ENCODE results near the gene SH3D21. TPM values are rescaled to one million over a fixed set of nuclear protein-coding genes. Genes with fewer than 3 reads are reported as not detected.

SH3D21 gene
- total and polyA plus RNA-seq, 2 donors (not counting 1 experiment from before 2014, with no cell fraction given): 0.49 to 1.8 TPM

GRCh38 chr1:36322786-36323635, 16.8 kb downstream of the SH3D21 start:
- POLR2A ChIA-PET: interaction anchor here (0.7 to 1.2 kb wide), 5 partner anchors 8 to 392 kb away, joined by 3 to 6 read pairs (median 3); partner anchors contain the start of gene SH3D21
- no peak overlapping the region for H3K27ac ChIP-seq (ENCODE audit: low read length in 2 of 2)
- TF ChIP-seq CTCF (IDR thresholded peaks at IDR 0.05): no peak
- TF ChIP-seq EZH2 (IDR thresholded peaks at IDR 0.05; ENCODE audit: borderline replicate concordance, insufficient read depth, low read depth, low read length, poor library complexity, severe bottlenecking): no peak
- H3K4me1 ChIP-seq (ENCODE audit: control insufficient read depth in 2 of 2, insufficient read depth in 2 of 2, low read length in 2 of 2): peaks cover 33 to 40% of the 10 kb centered on the region in 2 donors
- H3K27me3 Mint-ChIP-seq: peaks cover 24% of the 10 kb centered on the region
- peak overlapping the region; percentile 71 for H2AFZ ChIP-seq (ENCODE audit: insufficient read depth, low read depth, low read length, poor library complexity, severe bottlenecking)
- WGBS (ENCODE audit: insufficient coverage): 2% methylated on average over 76 of the region's 83 CpGs
- peak; percentile 56 for DNase-seq
- H3K9ac ChIP-seq (ENCODE audit: low read length): peak overlapping the region; percentile 71
- no peaks in the 10 kb centered on the region for H3K36me3 ChIP-seq (replicated peaks in 1 of 2; ENCODE audit: control extremely low read depth in 1 of 2, control insufficient read depth in 1 of 2, extremely low read depth in 1 of 2, insufficient read depth in 2 of 2, low read length in 1 of 2)
- H3K79me2 ChIP-seq (ENCODE audit: control insufficient read depth, insufficient read depth, low read length): no peaks in the 10 kb centered on the region
- no peaks in the 10 kb centered on the region for H3K9me3 Mint-ChIP-seq (ENCODE audit: insufficient read depth)
- peak overlapping the region in 4 of 5 experiments; percentile 35 to 65 (median 60) for H3K4me3 ChIP-seq (ENCODE audit: control extremely low read depth in 1 of 5, extremely low read depth in 1 of 5, insufficient read depth in 1 of 5, low read depth in 2 of 5, low read length in 4 of 5)
- peak overlapping the region; percentile 97 for H3K4me2 ChIP-seq (replicated peaks; ENCODE audit: low read depth, low read length, poor library complexity, severe bottlenecking)
- intact Hi-C loops (cut with micrococcal nuclease): loop anchor here (1.0 to 5.0 kb wide), 2 partner anchors 17 to 44 kb away; partner anchors contain the start of gene SH3D21
- no peaks in the 10 kb centered on the region for H3K9me3 ChIP-seq (ENCODE audit: control extremely low read depth in 1 of 3, control insufficient read depth in 2 of 3, insufficient read depth in 1 of 3, low read length in 2 of 3)
- peaks cover 32% of the 10 kb centered on the region for H3K4me1 Mint-ChIP-seq
- peak overlapping the region; percentile 82 for H3K4me3 Mint-ChIP-seq
- peaks cover 0 to 36% (median 12%) of the 10 kb centered on the region in 4 experiments for H3K27me3 ChIP-seq (replicated peaks in 1 of 4; ENCODE audit: control extremely low read depth in 1 of 4, control insufficient read depth in 3 of 4, insufficient read depth in 4 of 4, low read length in 3 of 4)
- H3K27ac Mint-ChIP-seq: no peak overlapping the region
- CTCF ChIA-PET: interaction anchor here (0.6 to 2.1 kb wide), 9 partner anchors 8 to 475 kb away, joined by 3 to 7 read pairs (median 4); partner anchors contain the start of gene THRAP3
- peak; percentile 29 for ATAC-seq (ENCODE audit: low read depth)
- H4K20me1 ChIP-seq (ENCODE audit: control insufficient read depth, insufficient read depth, low read length, poor library complexity, severe bottlenecking): peaks cover 8% of the 10 kb centered on the region

Data from B cell (primary cell).